ENCODE measurements around the gene TMEM204. TPM values are rescaled to one million over a fixed set of nuclear protein-coding genes. Genes with fewer than 3 reads are reported as not detected.

TMEM204 gene
- total RNA-seq, 1 experiment from 2014 or later, result not detected

DNA sequence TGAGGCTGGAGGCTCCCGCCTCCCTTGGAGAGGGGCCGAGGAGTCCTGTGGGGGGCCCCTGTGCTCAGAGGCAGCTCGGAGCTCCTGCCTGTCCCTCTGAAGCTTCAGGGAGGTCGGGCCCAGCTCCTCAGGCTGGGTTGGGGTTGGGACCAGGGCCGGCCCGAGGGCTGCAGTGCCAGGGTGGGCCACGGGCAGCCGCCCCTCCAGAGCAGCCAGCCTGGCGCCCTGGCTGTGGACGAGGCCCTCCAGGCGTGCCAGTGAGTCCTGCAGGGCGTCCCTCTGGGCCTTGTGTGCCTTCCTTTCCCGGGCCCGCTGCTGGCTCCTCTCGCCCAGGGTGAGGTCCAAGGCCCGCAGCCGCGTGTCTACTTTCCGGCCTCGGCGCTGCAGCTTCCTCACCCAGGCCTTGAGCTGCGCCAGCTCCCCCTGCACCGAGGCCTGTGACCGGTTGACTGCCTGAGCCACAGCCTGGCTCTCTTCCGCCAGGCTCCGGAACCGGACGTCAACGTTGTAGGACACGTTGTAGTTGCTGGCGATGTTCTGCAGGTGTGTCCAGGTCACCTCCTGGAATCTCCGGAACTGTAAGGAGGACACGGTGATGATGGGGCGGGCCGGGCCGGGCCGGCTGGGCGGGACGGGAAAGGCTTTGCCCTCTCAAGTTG is 45.9 kb upstream of the TMEM204 start:
- POLR2A ChIA-PET (ENCODE audit: unreplicated experiment), result no interaction called here
- peaks cover 4% of the 10 kb centered on the region; the same call in 1 of the 2 replicates for H3F3A ChIP-seq (ENCODE audit: insufficient read depth, low read depth)
- H3K36me3 ChIP-seq (ENCODE audit: low read depth), result no peaks in the 10 kb centered on the region
- H3K9me2 ChIP-seq (ENCODE audit: insufficient read depth), result no peaks in the 10 kb centered on the region
- CTCF ChIA-PET, result no interaction called here
- H3K27ac ChIP-seq, result no peak overlapping the region
- no peaks in the 10 kb centered on the region for H3K79me2 ChIP-seq (ENCODE audit: low read depth)
- TF ChIP-seq EZH2 (IDR thresholded peaks at IDR 0.05; ENCODE audit: low read depth), result no peak
- TF ChIP-seq, protein P1, sequence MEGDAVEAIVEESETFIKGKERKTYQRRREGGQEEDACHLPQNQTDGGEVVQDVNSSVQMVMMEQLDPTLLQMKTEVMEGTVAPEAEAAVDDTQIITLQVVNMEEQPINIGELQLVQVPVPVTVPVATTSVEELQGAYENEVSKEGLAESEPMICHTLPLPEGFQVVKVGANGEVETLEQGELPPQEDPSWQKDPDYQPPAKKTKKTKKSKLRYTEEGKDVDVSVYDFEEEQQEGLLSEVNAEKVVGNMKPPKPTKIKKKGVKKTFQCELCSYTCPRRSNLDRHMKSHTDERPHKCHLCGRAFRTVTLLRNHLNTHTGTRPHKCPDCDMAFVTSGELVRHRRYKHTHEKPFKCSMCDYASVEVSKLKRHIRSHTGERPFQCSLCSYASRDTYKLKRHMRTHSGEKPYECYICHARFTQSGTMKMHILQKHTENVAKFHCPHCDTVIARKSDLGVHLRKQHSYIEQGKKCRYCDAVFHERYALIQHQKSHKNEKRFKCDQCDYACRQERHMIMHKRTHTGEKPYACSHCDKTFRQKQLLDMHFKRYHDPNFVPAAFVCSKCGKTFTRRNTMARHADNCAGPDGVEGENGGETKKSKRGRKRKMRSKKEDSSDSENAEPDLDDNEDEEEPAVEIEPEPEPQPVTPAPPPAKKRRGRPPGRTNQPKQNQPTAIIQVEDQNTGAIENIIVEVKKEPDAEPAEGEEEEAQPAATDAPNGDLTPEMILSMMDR (conservative IDR thresholded peaks at IDR 0.05), result no peak
- peaks cover 5% of the 10 kb centered on the region; the same call in 1 of the 2 replicates for H3K4me1 ChIP-seq (replicated peaks; ENCODE audit: insufficient read depth)
- no TSS peak for BruUV-seq (replicated peaks)
- no peak overlapping the region for H3K4me3 ChIP-seq
- no peaks in the 10 kb centered on the region for H3K27me3 ChIP-seq (ENCODE audit: insufficient read depth, low read depth)
- DNase-seq, result no peak
- no peak overlapping the region for H3K4me2 ChIP-seq
- intact Hi-C loops (cut with micrococcal nuclease; ENCODE audit: unreplicated experiment), result no loop called here
- no peaks in the 10 kb centered on the region for H3K9me3 ChIP-seq (ENCODE audit: insufficient read depth, low read depth)
- H2AFZ ChIP-seq, result no peak overlapping the region
- no peaks in the 10 kb centered on the region for H4K20me1 ChIP-seq (ENCODE audit: insufficient read depth)

DNA sequence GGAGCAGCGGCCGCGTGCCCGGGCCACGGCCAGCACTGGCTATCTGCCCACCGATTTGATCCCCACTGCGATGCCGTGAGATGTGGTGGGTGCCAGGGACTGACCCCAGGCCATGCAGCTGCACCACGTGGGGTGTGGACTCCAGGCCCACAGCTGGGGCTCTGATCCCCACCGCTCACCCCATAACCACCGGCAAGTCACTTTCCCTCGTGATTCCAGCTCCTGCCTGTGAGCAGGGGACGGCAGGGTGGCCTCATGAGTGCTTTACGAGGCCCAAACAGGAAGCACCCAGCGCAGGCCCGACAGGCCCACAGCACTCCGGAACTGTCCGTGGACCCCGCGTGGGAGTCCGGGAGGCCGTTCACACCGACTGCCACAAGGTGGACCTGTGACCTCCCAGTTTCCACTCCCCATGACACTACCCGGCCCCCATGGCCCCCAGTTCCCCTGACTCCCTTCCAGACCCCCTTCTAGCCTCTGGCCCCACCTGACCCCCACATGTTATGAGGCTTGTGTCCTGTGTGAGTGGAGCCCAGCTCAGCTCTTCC is 45.3 kb upstream of the TMEM204 start:
- CTCF ChIA-PET, result no interaction called here
- peaks cover 9% of the 10 kb centered on the region; the same call in 1 of the 2 replicates for H3K4me1 ChIP-seq (replicated peaks; ENCODE audit: insufficient read depth)
- POLR2A ChIA-PET (ENCODE audit: unreplicated experiment), result no interaction called here
- H3K9me3 ChIP-seq (ENCODE audit: insufficient read depth, low read depth), result no peaks in the 10 kb centered on the region
- no peak for DNase-seq
- H3K36me3 ChIP-seq (ENCODE audit: low read depth), result no peaks in the 10 kb centered on the region
- TF ChIP-seq, protein P1 (conservative IDR thresholded peaks at IDR 0.05), result no peak
- TF ChIP-seq EZH2 (IDR thresholded peaks at IDR 0.05; ENCODE audit: low read depth), result no peak
- no peaks in the 10 kb centered on the region for H3K79me2 ChIP-seq (ENCODE audit: low read depth)
- no peak overlapping the region for H3K4me2 ChIP-seq
- H4K20me1 ChIP-seq (ENCODE audit: insufficient read depth), result no peaks in the 10 kb centered on the region
- peaks cover 8% of the 10 kb centered on the region; the same call in 1 of the 2 replicates for H3F3A ChIP-seq (ENCODE audit: insufficient read depth, low read depth)
- intact Hi-C loops (cut with micrococcal nuclease; ENCODE audit: unreplicated experiment), result no loop called here
- no peak overlapping the region for H2AFZ ChIP-seq
- no peak overlapping the region for H3K27ac ChIP-seq
- BruUV-seq (replicated peaks), result no TSS peak
- H3K4me3 ChIP-seq, result no peak overlapping the region
- H3K9me2 ChIP-seq (ENCODE audit: insufficient read depth), result no peaks in the 10 kb centered on the region
- no peaks in the 10 kb centered on the region for H3K27me3 ChIP-seq (ENCODE audit: insufficient read depth, low read depth)

GRCh38 chr16:1488619-1489018 is 44.8 kb upstream of the TMEM204 start, which contains the start of gene PTX4:
Gene PTX4 (minus strand): TSS chr16:1488944. CDS start chr16:1488909, 35 bp downstream.
- TF ChIP-seq, protein P1 (conservative IDR thresholded peaks at IDR 0.05), result no peak
- no peak for TF ChIP-seq EZH2 (IDR thresholded peaks at IDR 0.05; ENCODE audit: low read depth)
- intact Hi-C loops (cut with micrococcal nuclease; ENCODE audit: unreplicated experiment), result no loop called here
- POLR2A ChIA-PET (ENCODE audit: unreplicated experiment), result no interaction called here

More at GRCh38 chr16:1488619-1489018, 44.8 kb upstream of the TMEM204 start, which contains the start of gene PTX4:
- H3K79me2 ChIP-seq (ENCODE audit: low read depth), result 0 out of 2 replicates have a peak, but pooled peaks cover under 1% of the 10 kb centered on the region
- CTCF ChIA-PET, result no interaction called here
- BruUV-seq (replicated peaks), result no TSS peak
- H3K4me1 ChIP-seq (replicated peaks; ENCODE audit: insufficient read depth), result peaks cover 9% of the 10 kb centered on the region; the same call in 1 of the 2 replicates
- no peak within 1 kb of the TSS for H3K27ac ChIP-seq
- H3K9me2 ChIP-seq (ENCODE audit: insufficient read depth), result no peaks in the 10 kb centered on the region
- H3K9me3 ChIP-seq (ENCODE audit: insufficient read depth, low read depth), result no peaks in the 10 kb centered on the region
- H3F3A ChIP-seq (ENCODE audit: insufficient read depth, low read depth), result peaks cover 8% of the 10 kb centered on the region; the same call in 1 of the 2 replicates
- H3K4me2 ChIP-seq, result no peak within 1 kb of the TSS
- DNase-seq, result no peak
- H4K20me1 ChIP-seq (ENCODE audit: insufficient read depth), result no peaks in the 10 kb centered on the region
- no peaks in the 10 kb centered on the region for H3K36me3 ChIP-seq (ENCODE audit: low read depth)
- no peak within 1 kb of the TSS for H3K4me3 ChIP-seq
- no peaks in the 10 kb centered on the region for H3K27me3 ChIP-seq (ENCODE audit: insufficient read depth, low read depth)
- H2AFZ ChIP-seq, result no peak within 1 kb of the TSS

Data from PC-9 (cell line).